Testis (tissue), 3 donors: Measurements from ENCODE around the gene SH3YL1. TPM values are rescaled to one million over a fixed set of nuclear protein-coding genes. Genes with fewer than 3 reads are reported as not detected.

Experiments used
- DNase-seq: peaks from one replicate; pipeline ENCODE4 v3.0.0-alpha.2; 2019
- H3K27ac ChIP-seq, 2 donors: fragments of 200-600 bp; sonication (generic); one replicate each; pipeline ENCODE4 v1.5.1; 2019
- H3K27me3 ChIP-seq: fragments of 200-600 bp; sonication (generic); one replicate; pipeline ENCODE4 v1.5.1; 2019
- H3K36me3 ChIP-seq: fragments of 200-600 bp; sonication (generic); one replicate; pipeline ENCODE4 v1.5.1; 2017; ENCODE audit warnings: low read depth; ENCODE audit errors: missing control alignments
- H3K4me1 ChIP-seq: fragments of 200-600 bp; sonication (generic); one replicate; pipeline ENCODE4 v1.5.1; 2019
- H3K4me3 ChIP-seq, 2 donors: fragments of 200-600 bp; sonication (generic); one replicate each; pipeline ENCODE4 v1.5.1; 2017 to 2019
- H3K9me3 ChIP-seq: fragments of 200-600 bp; sonication (generic); one replicate; pipeline ENCODE4 v1.5.1; 2017
- POLR2A ChIP-seq: fragments of 450-650 bp; IDR thresholded peaks from one replicate; pipeline ENCODE4 v1.6.1; 2017; ENCODE audit warnings: antibody characterized with exemption, mild to moderate bottlenecking, moderate library complexity
- WGBS, 2 donors: methylation state at CpG; one replicate each; pipeline ENCODE4 v1.1.5; 2018; 5-methylcytosine and 5-hydroxymethylcytosine counted together
- intact Hi-C: fragments of 100-400 bp; cut with DNase I; formaldehyde crosslinking; loops from one replicate; pipeline ENCODE4 v1.15.1; 2023; ENCODE audit warnings: low total_unique reads
- polyA plus RNA-seq: library from polyadenylated mRNA; stranded (reverse); fragments of 350-450 nt; fragmentation: Illumina TruSeq; extraction: RNeasy Lipid Tissue Mini Kit (QIAGEN cat#74804); gene quantifications from one replicate; pipeline ENCODE4 v1.2.3, GENCODE V29; 2014; ENCODE audit warnings: low read depth, low replicate concordance; ENCODE audit not compliant: insufficient read depth
- total RNA-seq, 2 donors: library from RNA; depleted of rRNA; stranded (reverse); fragments of >200 nt; gene quantifications; one replicate each; pipeline ENCODE4 v1.2.3, GENCODE V29; 2016
- TF ChIP-seq, protein P1 (sequence below), 3 experiments: fragments of 450-650 bp in 2 of 3; fragments of 200-600 bp in 1 of 3; sonication (generic) in 1 of 3; IDR thresholded peaks; one replicate each; pipeline ENCODE4 v1.5.1; 2016 to 2019; ENCODE audit warnings: antibody characterized with exemption in 3 of 3, mild to moderate bottlenecking in 2 of 3, moderate library complexity in 1 of 3

The SH3YL1 gene
- total and polyA plus RNA-seq, 3 donors from 2014 or later = 55.0 to 92.3 (median 73.7) TPM

DNA sequence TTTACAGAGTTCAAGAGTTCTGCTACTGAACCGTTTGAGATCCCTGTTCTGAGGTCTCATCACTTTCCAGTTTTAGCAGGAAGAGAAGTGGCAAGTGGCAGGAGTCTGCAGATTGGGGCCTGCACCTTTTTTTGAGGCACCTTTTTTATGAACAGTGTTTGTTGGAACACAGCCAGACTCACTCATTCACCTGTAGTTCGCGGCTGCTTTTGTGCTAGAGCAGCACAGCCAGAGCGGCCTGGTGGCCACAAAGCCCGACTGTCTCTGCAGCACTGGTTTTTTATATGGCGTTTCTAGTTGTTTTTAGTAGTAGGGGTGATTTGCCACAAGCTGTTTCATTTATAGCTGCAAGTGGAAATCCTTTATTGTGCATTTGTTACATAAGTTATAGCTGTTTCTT lies 9.5 kb upstream of the SH3YL1 start:
- no peak for DNase-seq
- Histone ChIP-seq H3K27ac (no peak overlapping the region), H3K9me3 (no peaks in the 10 kb centered on the region), H3K27me3 (no peaks in the 10 kb centered on the region), H3K36me3 (no peaks in the 10 kb centered on the region), H3K4me3 (no peak overlapping the region), H3K4me1 (no peaks in the 10 kb centered on the region)
- TF ChIP-seq POLR2A = no peak
- TF ChIP-seq, protein P1, sequence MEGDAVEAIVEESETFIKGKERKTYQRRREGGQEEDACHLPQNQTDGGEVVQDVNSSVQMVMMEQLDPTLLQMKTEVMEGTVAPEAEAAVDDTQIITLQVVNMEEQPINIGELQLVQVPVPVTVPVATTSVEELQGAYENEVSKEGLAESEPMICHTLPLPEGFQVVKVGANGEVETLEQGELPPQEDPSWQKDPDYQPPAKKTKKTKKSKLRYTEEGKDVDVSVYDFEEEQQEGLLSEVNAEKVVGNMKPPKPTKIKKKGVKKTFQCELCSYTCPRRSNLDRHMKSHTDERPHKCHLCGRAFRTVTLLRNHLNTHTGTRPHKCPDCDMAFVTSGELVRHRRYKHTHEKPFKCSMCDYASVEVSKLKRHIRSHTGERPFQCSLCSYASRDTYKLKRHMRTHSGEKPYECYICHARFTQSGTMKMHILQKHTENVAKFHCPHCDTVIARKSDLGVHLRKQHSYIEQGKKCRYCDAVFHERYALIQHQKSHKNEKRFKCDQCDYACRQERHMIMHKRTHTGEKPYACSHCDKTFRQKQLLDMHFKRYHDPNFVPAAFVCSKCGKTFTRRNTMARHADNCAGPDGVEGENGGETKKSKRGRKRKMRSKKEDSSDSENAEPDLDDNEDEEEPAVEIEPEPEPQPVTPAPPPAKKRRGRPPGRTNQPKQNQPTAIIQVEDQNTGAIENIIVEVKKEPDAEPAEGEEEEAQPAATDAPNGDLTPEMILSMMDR (IDR thresholded peaks at IDR 0.05) = no peak
- 71 to 77% methylated on average over 6 of the region's 6 CpGs for WGBS, 2 donors
- intact Hi-C loops = no loop called here

DNA sequence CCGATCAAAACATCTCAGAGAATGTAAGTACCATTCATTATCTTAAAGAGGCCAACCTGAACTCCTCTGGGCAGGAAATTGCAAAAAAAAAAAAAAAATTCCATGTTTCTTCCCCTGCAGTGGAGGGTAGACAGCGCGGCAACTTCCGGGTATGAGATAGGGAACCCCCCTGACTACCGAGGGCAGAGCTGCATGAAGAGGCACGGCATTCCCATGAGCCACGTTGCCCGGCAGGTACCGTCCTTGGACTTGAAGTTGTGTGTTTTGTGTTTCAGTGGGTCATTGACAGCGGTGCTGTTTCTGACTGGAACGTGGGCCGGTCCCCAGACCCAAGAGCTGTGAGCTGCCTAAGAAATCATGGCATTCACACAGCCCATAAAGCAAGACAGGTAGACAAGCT lies 8.1 kb upstream of the SH3YL1 start:
- H3K27ac ChIP-seq = no peak overlapping the region
- 91 to 94% methylated on average over 12 of the region's 12 CpGs for WGBS, 2 donors
- no peaks in the 10 kb centered on the region for H3K36me3 ChIP-seq
- H3K4me1 ChIP-seq = no peaks in the 10 kb centered on the region
- H3K9me3 ChIP-seq = no peaks in the 10 kb centered on the region
- intact Hi-C loops = no loop called here
- H3K4me3 ChIP-seq = no peak overlapping the region
- no peaks in the 10 kb centered on the region for H3K27me3 ChIP-seq
- TF ChIP-seq, protein P1 (IDR thresholded peaks at IDR 0.05) = no peak
- TF ChIP-seq POLR2A = no peak
- DNase-seq = no peak

DNA sequence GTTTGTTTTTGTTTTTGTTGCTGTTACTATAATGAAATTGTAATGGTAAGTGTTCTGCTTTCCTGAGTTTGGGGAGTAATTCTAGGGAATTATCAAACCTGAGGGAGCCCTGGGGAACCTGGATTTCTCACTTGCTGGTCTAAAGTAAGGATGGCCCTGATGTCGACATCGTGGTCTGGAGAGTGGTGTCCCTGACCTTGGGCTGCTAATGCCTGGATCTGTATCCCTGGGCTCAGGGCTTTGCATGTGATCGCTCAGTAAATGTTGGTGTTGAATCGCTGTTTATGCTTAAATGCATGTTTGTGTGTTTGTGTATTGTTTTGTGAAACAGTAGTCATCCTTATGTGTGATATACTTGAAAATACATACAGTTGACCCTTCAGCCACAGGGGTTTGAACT lies 7.0 kb upstream of the SH3YL1 start:
- no peak for TF ChIP-seq POLR2A
- DNase-seq = no peak
- Histone ChIP-seq H3K27ac (no peak overlapping the region), H3K4me3 (no peak overlapping the region), H3K9me3 (no peaks in the 10 kb centered on the region), H3K27me3 (no peaks in the 10 kb centered on the region), H3K36me3 (no peaks in the 10 kb centered on the region), H3K4me1 (peaks cover 2% of the 10 kb centered on the region)
- WGBS, 2 donors = 85 to 86% methylated on average over 4 of the region's 4 CpGs
- intact Hi-C loops = no loop called here

DNA sequence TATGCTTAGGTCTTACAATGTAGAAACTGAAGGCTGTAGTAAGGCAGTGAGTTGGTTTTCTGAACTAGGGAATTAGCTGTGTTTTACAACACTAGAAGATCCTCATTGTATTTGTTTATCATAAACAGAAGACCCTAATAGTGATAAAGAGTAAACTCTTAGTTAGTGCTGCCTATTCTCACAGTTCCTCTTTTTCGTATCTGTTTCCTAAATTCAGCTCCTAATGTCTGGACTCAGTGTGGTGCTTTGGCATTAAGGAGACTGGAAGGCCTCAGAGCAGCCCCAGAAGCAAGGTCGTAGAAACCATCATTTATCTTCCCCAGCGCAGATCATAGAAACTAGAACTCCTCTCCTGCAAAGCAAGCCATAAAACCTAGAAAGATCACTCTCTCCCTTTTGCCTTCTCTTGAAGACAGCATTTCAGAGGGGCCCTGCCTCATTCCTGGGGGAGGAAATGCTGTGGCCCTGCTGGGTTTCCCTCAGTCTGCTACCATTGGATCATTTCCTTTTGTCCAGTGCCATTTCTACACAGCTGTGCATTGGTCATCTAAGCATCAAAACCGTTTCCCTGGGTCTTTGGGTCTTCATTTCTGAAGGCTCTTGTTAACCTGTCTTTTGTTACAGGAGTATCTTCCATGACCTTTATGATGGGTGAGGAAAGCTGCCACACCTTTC lies 5.7 kb upstream of the SH3YL1 start:
- Histone ChIP-seq H3K27ac (no peak overlapping the region), H3K27me3 (no peaks in the 10 kb centered on the region), H3K4me3 (no peak overlapping the region), H3K36me3 (no peaks in the 10 kb centered on the region), H3K9me3 (no peaks in the 10 kb centered on the region), H3K4me1 (peaks cover 6% of the 10 kb centered on the region)
- intact Hi-C loops = no loop called here
- DNase-seq = no peak
- TF ChIP-seq, protein P1 (IDR thresholded peaks at IDR 0.05) = no peak
- no peak for TF ChIP-seq POLR2A
- WGBS, 2 donors = 80 to 86% methylated on average over 4 of the region's 4 CpGs

DNA sequence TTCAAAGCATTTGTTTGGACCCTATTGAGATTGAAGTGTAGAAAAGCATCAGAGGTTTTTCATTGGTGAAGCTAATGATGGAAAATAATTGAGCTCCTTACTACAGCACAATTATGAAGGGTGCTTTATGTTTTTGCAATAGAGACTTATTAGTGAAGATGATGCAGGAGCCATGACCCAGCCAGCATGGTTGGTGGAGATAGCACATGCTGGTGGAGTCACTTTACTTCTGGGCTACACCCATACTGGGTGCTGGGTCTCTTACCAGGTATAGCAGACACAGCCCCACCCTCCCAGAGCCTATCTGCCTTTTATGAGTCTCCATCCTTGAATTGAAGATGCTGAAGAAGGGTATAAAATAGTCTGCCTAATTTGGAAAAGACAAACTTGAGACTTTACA lies 4.5 kb upstream of the SH3YL1 start:
- Histone ChIP-seq H3K36me3 (no peaks in the 10 kb centered on the region), H3K4me1 (peaks cover 6% of the 10 kb centered on the region), H3K4me3 (no peak overlapping the region), H3K27me3 (no peaks in the 10 kb centered on the region), H3K9me3 (no peaks in the 10 kb centered on the region), H3K27ac (no peak overlapping the region)
- intact Hi-C loops = no loop called here
- DNase-seq = no peak
- no peak for TF ChIP-seq POLR2A
- TF ChIP-seq, protein P1 (IDR thresholded peaks at IDR 0.05) = no peak
